Neural crest cell (in vitro differentiated cells): ENCODE measurements around the gene CNBD2. TPM values are rescaled to one million over a fixed set of nuclear protein-coding genes. Genes with fewer than 3 reads are reported as not detected.

Experiments used
- DNase-seq: peaks from one replicate; pipeline ENCODE4 v3.0.0; 2021; ENCODE audit warnings: low read depth, mixed read lengths, low spot score
- H3K27ac Mint-ChIP-seq: one replicate; pipeline ENCODE4 v1.8.0; 2021; ENCODE audit warnings: mild to moderate bottlenecking, mixed read lengths; ENCODE audit not compliant: unreplicated experiment
- H3K27me3 Mint-ChIP-seq: 2 replicates; pipeline ENCODE4 v1.8.0; 2021; ENCODE audit warnings: low read depth, mild to moderate bottlenecking, mixed read lengths
- H3K36me3 Mint-ChIP-seq: 2 replicates; pipeline ENCODE4 v1.8.0; 2021; ENCODE audit warnings: low read depth, mild to moderate bottlenecking, mixed read lengths
- H3K4me1 Mint-ChIP-seq: 2 replicates; pipeline ENCODE4 v1.8.0; 2021; ENCODE audit warnings: mixed read lengths
- H3K4me3 Mint-ChIP-seq: one replicate; pipeline ENCODE4 v1.8.0; 2021; ENCODE audit warnings: mild to moderate bottlenecking, mixed read lengths
- H3K9me3 Mint-ChIP-seq: 2 replicates; pipeline ENCODE4 v1.8.0; 2021; ENCODE audit warnings: mixed read lengths
- total RNA-seq: library from RNA; stranded (reverse); gene quantifications from 2 replicates; pipeline ENCODE4 v1.2.1, GENCODE V29; 2021
- TF ChIP-seq, protein P1 (sequence below): fragments of 200-600 bp; sonication (generic); conservative IDR thresholded peaks from 2 replicates; pipeline ENCODE4 v1.5.0; 2021; ENCODE audit warnings: antibody characterized with exemption, mild to moderate bottlenecking

The CNBD2 gene
- total RNA-seq, 1 donor from 2014 or later: 7.4 TPM

GRCh38 chr20:35963878-35964277, 4.5 kb upstream of the CNBD2 start:
- Mint-ChIP-seq H3K27ac (no peak overlapping the region), H3K9me3 (peaks cover 2% of the 10 kb centered on the region), H3K4me1 (no peaks in the 10 kb centered on the region), H3K36me3 (no peaks in the 10 kb centered on the region), H3K4me3 (no peak overlapping the region), H3K27me3 (peaks cover 8% of the 10 kb centered on the region)
- no peak for DNase-seq
- TF ChIP-seq, protein P1, sequence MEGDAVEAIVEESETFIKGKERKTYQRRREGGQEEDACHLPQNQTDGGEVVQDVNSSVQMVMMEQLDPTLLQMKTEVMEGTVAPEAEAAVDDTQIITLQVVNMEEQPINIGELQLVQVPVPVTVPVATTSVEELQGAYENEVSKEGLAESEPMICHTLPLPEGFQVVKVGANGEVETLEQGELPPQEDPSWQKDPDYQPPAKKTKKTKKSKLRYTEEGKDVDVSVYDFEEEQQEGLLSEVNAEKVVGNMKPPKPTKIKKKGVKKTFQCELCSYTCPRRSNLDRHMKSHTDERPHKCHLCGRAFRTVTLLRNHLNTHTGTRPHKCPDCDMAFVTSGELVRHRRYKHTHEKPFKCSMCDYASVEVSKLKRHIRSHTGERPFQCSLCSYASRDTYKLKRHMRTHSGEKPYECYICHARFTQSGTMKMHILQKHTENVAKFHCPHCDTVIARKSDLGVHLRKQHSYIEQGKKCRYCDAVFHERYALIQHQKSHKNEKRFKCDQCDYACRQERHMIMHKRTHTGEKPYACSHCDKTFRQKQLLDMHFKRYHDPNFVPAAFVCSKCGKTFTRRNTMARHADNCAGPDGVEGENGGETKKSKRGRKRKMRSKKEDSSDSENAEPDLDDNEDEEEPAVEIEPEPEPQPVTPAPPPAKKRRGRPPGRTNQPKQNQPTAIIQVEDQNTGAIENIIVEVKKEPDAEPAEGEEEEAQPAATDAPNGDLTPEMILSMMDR: no peak

GRCh38 chr20:35968930-35969329, 540 bp downstream of the CNBD2 start:
- Mint-ChIP-seq H3K9me3 (peaks cover 2% of the 10 kb centered on the region), H3K27me3 (peaks cover 4% of the 10 kb centered on the region), H3K27ac (no peak overlapping the region), H3K4me3 (no peak overlapping the region), H3K36me3 (no peaks in the 10 kb centered on the region), H3K4me1 (no peaks in the 10 kb centered on the region)
- DNase-seq: no peak
- TF ChIP-seq, protein P1: no peak

DNA sequence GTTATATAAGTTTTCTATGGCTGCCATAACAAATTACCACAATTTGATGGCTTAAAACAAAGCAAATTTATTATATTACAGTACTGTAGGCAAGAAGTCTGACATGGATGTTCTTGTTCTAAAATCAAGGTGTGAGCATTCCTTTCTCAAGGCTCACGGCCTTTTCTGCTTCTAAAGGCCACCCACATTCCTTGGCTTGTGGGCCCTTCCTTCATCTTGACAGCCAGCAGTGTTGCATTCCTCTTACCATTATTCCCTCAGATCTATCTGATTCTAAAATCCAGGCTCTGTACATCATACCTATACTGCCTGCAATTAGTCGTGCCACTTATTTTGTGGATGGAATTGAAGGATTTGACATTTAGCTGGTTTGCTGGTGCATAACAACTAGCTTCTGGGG, 3.6 kb downstream of the CNBD2 start:
- Mint-ChIP-seq H3K27ac (no peak overlapping the region), H3K27me3 (peaks cover 4% of the 10 kb centered on the region), H3K4me3 (no peak overlapping the region), H3K36me3 (no peaks in the 10 kb centered on the region), H3K9me3 (peaks cover 2% of the 10 kb centered on the region), H3K4me1 (no peaks in the 10 kb centered on the region)
- TF ChIP-seq, protein P1: no peak
- no peak for DNase-seq

- Mint-ChIP-seq H3K36me3 (no peaks in the 10 kb centered on the region), H3K27ac (no peak overlapping the region), H3K4me3 (no peak overlapping the region), H3K27me3 (peaks cover 4% of the 10 kb centered on the region), H3K4me1 (no peaks in the 10 kb centered on the region), H3K9me3 (peaks cover 2% of the 10 kb centered on the region)
- no peak for DNase-seq
- TF ChIP-seq, protein P1: no peak
These were observed 4.1 kb downstream of the CNBD2 start for GRCh38 chr20:35972462-35972861.

GRCh38 chr20:35974256-35974655, 5.9 kb downstream of the CNBD2 start:
- H3K27me3 Mint-ChIP-seq: no peaks in the 10 kb centered on the region
- H3K4me3 Mint-ChIP-seq: no peak overlapping the region
- no peaks in the 10 kb centered on the region for H3K4me1 Mint-ChIP-seq
- no peaks in the 10 kb centered on the region for H3K36me3 Mint-ChIP-seq
- H3K9me3 Mint-ChIP-seq: peaks cover 2% of the 10 kb centered on the region
- H3K27ac Mint-ChIP-seq: no peak overlapping the region
- TF ChIP-seq, protein P1: no peak
- no peak for DNase-seq
